ENCODE data around the gene CD69. TPM values are rescaled to one million over a fixed set of nuclear protein-coding genes. Genes with fewer than 3 reads are reported as not detected.
A peak's percentile ranks its signal among the peaks of the same experiment; 100 is the strongest.
"Not testable (repeated sequence)": the region's sequence is repeated elsewhere in the genome, so short reads cannot be mapped to it uniquely, and the experiment has no call there.

The CD69 gene
- polyA plus RNA-seq, 1 donor = 0.74 TPM

DNA sequence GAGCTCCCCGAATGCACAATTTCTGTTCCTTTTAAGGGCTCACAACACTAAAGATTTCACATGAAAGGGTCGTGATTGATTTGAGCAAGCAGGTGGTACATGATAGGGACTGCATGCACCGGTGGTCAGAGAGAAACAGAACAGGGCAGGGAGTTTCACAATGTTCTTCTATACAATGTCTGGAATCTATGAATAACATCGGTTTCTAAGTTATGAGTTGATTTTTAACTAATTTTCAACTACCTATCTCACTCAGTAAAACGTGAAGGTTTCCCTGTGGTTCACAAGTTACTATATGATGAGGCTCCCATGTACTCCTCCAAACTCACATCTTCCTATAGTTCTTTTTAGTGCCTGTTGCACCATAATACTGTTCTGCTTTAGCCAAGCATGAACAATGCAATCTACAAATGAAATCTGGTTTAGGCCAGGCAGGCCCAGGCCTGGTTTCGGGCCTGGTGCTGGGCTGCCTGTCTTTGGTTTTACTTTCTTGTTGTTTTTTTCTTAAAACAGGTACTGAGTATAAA lies 47.6 kb downstream of the CD69 start:
- DNase-seq = not testable (repeated sequence)

DNA sequence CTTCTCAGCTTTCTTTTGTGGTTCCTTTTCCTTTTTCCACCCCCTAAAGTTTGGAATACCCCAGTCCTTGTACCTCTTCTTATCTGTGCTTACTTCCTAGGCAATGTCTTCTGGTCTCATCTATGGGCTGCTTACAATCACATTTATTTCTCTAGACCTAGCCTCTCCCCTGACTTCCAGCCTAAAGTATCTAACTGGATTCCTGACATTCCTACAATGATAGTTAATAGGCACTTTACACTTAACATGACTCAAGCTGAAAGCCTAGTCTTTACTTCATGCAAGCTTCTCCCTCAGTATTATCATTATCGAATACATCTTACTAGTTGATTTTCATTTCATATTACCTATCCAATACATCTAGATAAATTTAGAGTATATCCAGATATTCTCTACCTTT lies 49.0 kb downstream of the CD69 start:
- DNase-seq = no peak

DNA sequence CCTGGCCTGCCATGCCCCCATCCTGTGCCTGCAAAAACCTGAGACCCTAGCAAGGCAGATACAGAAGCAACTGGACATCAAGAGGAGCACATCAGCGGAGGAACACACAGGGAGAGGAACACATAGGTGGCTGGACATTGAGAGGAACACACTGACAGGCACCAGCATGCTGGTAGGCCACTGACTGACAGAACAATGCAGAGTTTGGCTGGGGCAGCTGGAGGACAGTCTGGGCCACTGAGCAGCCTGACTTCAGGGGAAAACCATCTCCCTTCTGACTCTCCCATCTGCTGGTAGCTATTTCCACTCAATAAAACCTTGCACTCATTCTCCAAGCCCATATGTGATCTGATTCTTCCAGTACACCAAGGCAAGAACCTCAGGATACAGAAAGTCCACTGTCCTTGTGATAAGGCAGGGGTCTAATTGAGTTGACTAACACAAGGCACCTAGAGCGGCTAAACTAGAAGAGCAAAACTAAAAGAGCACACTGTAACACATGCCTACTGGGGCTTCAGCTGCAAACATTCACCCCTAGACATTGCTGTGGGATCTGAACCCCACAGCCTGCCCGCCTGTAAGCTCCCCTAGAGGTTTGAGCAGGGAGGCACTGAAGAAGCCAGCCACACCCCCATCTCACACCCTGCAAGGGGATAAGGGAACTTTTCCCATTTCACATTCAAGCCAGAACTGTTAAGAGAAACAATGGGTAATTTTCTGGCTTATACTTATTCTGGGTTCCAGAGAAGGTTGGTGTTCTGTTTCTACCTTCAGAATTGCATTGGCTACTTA lies 49.9 kb downstream of the CD69 start:
- DNase-seq = no peak

DNA sequence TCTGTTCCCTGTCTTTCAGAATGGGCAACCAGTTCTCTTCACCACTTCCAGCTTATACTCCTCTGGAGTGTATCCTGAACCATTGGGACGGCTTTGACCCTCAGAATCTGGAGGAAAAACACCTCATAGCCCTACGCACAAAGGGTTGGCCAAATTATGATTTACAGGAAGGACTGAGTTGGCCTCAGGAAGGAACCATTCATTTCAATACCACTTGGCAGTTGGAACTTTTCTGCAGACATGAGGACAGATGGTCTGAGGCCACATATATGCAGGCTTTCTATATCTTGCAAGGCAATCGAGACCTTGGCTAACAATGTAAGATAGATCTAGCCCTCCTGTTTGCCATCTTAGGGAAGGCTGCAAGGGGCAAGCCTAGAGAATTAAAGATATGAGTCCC lies 51.8 kb downstream of the CD69 start:
- no peak for DNase-seq

DNA sequence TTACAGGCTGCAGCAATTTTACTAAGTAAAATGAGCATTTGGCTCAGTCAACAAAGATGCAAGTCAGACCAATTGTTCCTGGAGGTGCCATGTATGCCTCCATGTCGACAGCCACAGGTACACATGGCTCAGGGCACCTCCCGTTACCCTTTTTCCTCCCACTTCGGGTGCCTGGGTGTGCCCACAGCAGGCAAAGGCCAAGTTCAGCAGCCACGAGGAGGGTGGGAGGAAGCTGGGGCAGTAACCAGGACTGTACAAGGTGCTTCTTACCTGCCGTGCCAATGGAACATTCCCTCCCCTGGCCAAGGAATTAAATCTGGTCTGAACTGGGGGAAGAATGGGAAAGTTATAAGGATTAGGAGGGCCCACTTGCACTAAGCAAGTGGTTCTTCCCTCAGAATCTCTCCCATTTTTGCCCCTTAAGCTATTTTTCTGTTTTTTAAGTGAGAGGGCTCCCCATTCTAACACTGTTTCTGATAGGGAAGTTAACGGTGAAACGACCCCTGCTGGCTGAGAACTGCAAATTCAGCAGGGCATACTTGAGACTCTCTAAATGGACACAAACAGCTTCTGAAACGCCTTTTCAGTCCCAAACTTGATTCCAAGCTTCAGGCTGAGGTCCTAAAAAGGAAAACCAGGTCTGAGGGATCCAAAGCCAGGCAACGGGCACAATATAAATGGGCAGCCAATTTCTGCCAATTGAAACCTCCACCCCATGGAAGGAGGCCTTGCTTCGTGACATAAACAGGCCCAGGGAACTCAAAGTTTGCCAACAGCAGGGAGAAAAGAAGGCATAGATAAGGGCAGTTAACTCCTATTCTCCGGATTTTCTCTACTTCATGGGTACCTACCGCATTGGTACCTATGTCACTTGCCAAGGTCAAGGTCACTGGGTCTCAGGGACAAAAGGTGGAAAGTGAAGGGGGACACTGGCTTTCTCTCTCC lies 52.6 kb downstream of the CD69 start:
- DNase-seq = peak; percentile 15

DNA sequence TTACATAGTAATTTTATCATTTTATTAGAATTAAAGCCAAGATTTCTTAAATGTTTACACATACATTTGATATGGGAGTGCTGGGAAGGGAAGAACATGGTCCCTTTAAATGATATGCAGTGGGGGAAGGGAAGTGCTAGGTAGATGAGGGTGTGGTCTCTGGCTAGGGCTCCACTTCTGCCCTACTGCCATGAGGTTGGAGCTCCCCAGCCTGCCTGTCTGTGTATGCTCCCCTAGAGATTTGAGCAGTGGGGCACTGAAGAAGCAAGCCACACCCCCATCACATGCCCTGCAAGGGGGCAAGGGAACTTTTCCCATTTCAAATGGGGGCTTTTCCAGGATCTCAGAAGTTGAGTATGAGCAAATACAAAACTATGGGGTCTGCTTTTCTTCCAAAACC lies 53.3 kb downstream of the CD69 start:
- DNase-seq = no peak

DNA sequence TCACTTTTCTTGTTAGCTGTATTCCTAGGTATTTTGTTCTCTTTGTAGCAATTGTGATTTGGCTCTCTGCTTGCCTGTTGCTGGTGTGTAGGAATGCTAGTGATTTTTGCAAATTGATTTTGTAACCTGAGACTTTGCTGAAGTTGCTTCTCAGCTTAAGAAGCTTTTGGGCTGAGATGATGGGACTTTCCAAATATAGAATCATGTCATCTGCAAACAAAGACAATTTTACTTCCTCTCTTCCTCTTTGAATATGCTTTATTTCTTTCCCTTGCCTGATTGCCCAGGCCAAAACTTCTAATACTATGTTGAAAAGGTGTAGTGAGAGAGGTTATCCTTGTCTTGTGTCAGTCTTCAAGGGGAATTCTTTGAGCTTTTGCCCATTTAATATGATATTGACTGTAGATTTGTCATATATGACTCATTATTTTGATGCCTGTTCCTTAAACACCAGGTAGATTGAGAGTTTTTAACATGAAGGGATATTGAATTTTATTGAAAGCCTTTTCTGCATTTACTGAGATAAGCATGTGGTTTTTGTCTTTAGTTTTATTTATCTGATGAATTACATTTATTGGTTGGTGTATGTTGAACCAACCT lies 54.5 kb downstream of the CD69 start:
- DNase-seq = no peak

DNA sequence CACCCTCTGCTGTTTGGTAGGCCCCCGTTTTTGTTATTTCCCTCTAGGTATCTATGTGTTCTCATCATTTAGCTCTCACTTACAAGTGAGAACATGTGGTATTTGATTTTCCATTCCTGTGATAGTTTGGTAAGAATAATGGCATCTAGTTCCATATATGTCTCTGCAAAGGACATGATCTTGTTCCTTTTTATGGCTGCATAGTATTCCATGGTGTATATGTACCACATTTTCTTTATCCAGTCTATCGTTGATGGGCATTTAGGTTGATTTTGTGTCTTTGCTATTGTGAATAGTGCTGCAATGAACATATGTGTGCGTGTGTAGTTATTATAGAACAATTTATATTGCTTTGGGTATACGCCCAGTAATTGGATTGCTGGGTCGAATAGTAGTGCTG lies 56.1 kb downstream of the CD69 start:
- not testable (repeated sequence) for DNase-seq

Other genes with a start within 250 kb of the CD69 start
- gene KLRB1, start 153.0 kb downstream of the CD69 start, polyA plus RNA-seq (ENCODE audit: insufficient read length) = 0.56 TPM
- 8.1 TPM for gene CLEC2D, start 91.2 kb downstream of the CD69 start, polyA plus RNA-seq (ENCODE audit: insufficient read length)
- gene CLECL1, start 27.8 kb downstream of the CD69 start, polyA plus RNA-seq (ENCODE audit: insufficient read length) = 0.31 TPM
- 0.23 TPM for gene KLRF1, start 66.6 kb upstream of the CD69 start, polyA plus RNA-seq (ENCODE audit: insufficient read length)
- gene CLEC2B, start 108.5 kb upstream of the CD69 start, polyA plus RNA-seq (ENCODE audit: insufficient read length) = 1.7 TPM
- gene KLRF2, start 120.6 kb upstream of the CD69 start, polyA plus RNA-seq (ENCODE audit: insufficient read length) = not detected
- not detected for gene CLEC2A, start 171.5 kb upstream of the CD69 start, polyA plus RNA-seq (ENCODE audit: insufficient read length)
- 0.56 TPM for gene CLEC12A, start 210.5 kb upstream of the CD69 start, polyA plus RNA-seq (ENCODE audit: insufficient read length)
- not detected for gene CLEC1B, start 238.2 kb upstream of the CD69 start, polyA plus RNA-seq (ENCODE audit: insufficient read length)
- 0.12 TPM for gene CLEC12B, start 249.7 kb upstream of the CD69 start, polyA plus RNA-seq (ENCODE audit: insufficient read length)